HG02938 (cell line): ENCODE data around the gene PAX7.

Source experiments
- ATAC-seq: cut with Tn5 transposase; IDR thresholded peaks from one replicate; pipeline ENCODE4 v1.9.1; 2021; ENCODE audit warnings: mild to moderate bottlenecking, moderate library complexity; ENCODE audit not compliant: unreplicated experiment

Gene PAX7

GRCh38 chr1:18640228-18641004 is 9.8 kb downstream of the PAX7 start:
- no peak for ATAC-seq

- no peak for ATAC-seq
Observed at GRCh38 chr1:18641005-18641941, 10.6 kb downstream of the PAX7 start.

- no peak for ATAC-seq
Observed at GRCh38 chr1:18642278-18643095, 11.8 kb downstream of the PAX7 start.

- ATAC-seq, result no peak
Observed at GRCh38 chr1:18643154-18644012, 12.7 kb downstream of the PAX7 start.

GRCh38 chr1:18644013-18644399 is 13.4 kb downstream of the PAX7 start:
- ATAC-seq, result no peak

- no peak for ATAC-seq
Observed at GRCh38 chr1:18644446-18644845, 13.8 kb downstream of the PAX7 start.

GRCh38 chr1:18644973-18645746 is 14.5 kb downstream of the PAX7 start:
- ATAC-seq, result no peak

GRCh38 chr1:18645747-18646090 is 15.1 kb downstream of the PAX7 start:
- ATAC-seq, result no peak

- ATAC-seq, result no peak
Observed at GRCh38 chr1:18646091-18646785, 15.6 kb downstream of the PAX7 start.

- ATAC-seq, result no peak
Observed at GRCh38 chr1:18646786-18647410, 16.3 kb downstream of the PAX7 start.

GRCh38 chr1:18647681-18648214 is 17.1 kb downstream of the PAX7 start:
- ATAC-seq, result no peak

- no peak for ATAC-seq
Observed at GRCh38 chr1:18649693-18650370, 19.2 kb downstream of the PAX7 start.

- ATAC-seq, result no peak
Observed at GRCh38 chr1:18651713-18652112, 21.1 kb downstream of the PAX7 start.

GRCh38 chr1:18652791-18653190 is 22.1 kb downstream of the PAX7 start:
- no peak for ATAC-seq

GRCh38 chr1:18653367-18653766 is 22.7 kb downstream of the PAX7 start:
- no peak for ATAC-seq

GRCh38 chr1:18653916-18654315 is 23.3 kb downstream of the PAX7 start:
- ATAC-seq, result no peak

GRCh38 chr1:18654599-18654998 is 24.0 kb downstream of the PAX7 start:
- ATAC-seq, result no peak
